HepG2 (cell line): Measurements from ENCODE around the gene KIAA0930. TPM values are rescaled to one million over a fixed set of nuclear protein-coding genes. Genes with fewer than 3 reads are reported as not detected.

Experiments
- E2F1 ChIP-seq: sonication (generic); formaldehyde crosslinking; IDR thresholded peaks from 2 replicates; pipeline ENCODE4 v1.5.0; 2020; ENCODE audit warnings: missing genetic modification reagents
- EZH2 ChIP-seq: conservative IDR thresholded peaks from 2 replicates; pipeline ENCODE4 v1.6.1; 2012; ENCODE audit warnings: mild to moderate bottlenecking, low read depth, low read length, moderate library complexity
- HOXD1 ChIP-seq: sonication (generic); formaldehyde crosslinking; IDR thresholded peaks from 2 replicates; pipeline ENCODE4 v1.5.0; 2020; ENCODE audit warnings: missing genetic modification reagents
- KDM5A ChIP-seq: fragments of 200-600 bp; sonication (generic); IDR thresholded peaks from 2 replicates; pipeline ENCODE4 v1.7.0; 2018; ENCODE audit warnings: antibody characterized with exemption, mild to moderate bottlenecking, low read length, borderline replicate concordance
- NRL ChIP-seq: sonication (generic); formaldehyde crosslinking; IDR thresholded peaks from 2 replicates; pipeline ENCODE4 v1.5.0; 2020; ENCODE audit warnings: missing genetic modification reagents, mild to moderate bottlenecking, moderate library complexity, borderline replicate concordance
- PTBP1 ChIP-seq: fragments of 200-400 bp; formaldehyde crosslinking; IDR thresholded peaks from 2 replicates; pipeline ENCODE4 v1.6.1; 2018; ENCODE audit warnings: low read length, low read depth; ENCODE audit not compliant: poor library complexity, severe bottlenecking
- SMAD9 ChIP-seq: sonication (generic); formaldehyde crosslinking; IDR thresholded peaks from 2 replicates; pipeline ENCODE4 v1.5.1; 2020; ENCODE audit warnings: mild to moderate bottlenecking, missing genetic modification reagents
- TRIM22 ChIP-seq: fragments of 450-650 bp; IDR thresholded peaks from 2 replicates; pipeline ENCODE4 v1.6.1; 2017
- YEATS2 ChIP-seq: sonication (generic); formaldehyde crosslinking; IDR thresholded peaks from 2 replicates; pipeline ENCODE4 v1.4.0; 2020; ENCODE audit warnings: missing genetic modification reagents, borderline replicate concordance
- ZBTB8A ChIP-seq: sonication (generic); formaldehyde crosslinking; IDR thresholded peaks from 2 replicates; pipeline ENCODE4 v1.4.0; 2020; ENCODE audit warnings: mild to moderate bottlenecking, low read depth, missing genetic modification reagents, borderline replicate concordance
- ZNF205 ChIP-seq: IDR thresholded peaks from 2 replicates; pipeline ENCODE4 v1.6.1; 2018; ENCODE audit warnings: missing biosample characterization, missing genetic modification reagents
- ZNF282 ChIP-seq: fragments of 450-650 bp; IDR thresholded peaks from 2 replicates; pipeline ENCODE4 v1.6.1; 2018; ENCODE audit not compliant: partially characterized antibody
- ZNF343 ChIP-seq: sonication (generic); formaldehyde crosslinking; IDR thresholded peaks from 2 replicates; pipeline ENCODE4 v1.4.0; 2020; ENCODE audit warnings: mild to moderate bottlenecking, missing genetic modification reagents
- ZNF354B ChIP-seq: sonication (generic); formaldehyde crosslinking; IDR thresholded peaks from 2 replicates; pipeline ENCODE4 v1.8.0; 2022; ENCODE audit warnings: mild to moderate bottlenecking, missing genetic modification reagents
- ZNF777 ChIP-seq: sonication (generic); formaldehyde crosslinking; IDR thresholded peaks from 2 replicates; pipeline ENCODE4 v1.4.0; 2020; ENCODE audit warnings: missing genetic modification reagents
- ZNF841 ChIP-seq: sonication (generic); formaldehyde crosslinking; IDR thresholded peaks from 2 replicates; pipeline ENCODE4 v1.8.1; 2023; ENCODE audit warnings: missing genetic modification reagents, borderline replicate concordance
- polyA plus RNA-seq, 8 experiments: library from polyadenylated mRNA; depleted of rRNA in 3 of 8; stranded (reverse) in 7 of 8; unstranded in 1 of 8; fragments of >200 nt; fragmentation: Illumina TruSeq in 4 of 8; extraction: Trizol in 4 of 8; gene quantifications; 2 replicates each; pipeline versions ENCODE4 v1.2.1 to v1.2.3, GENCODE V29; 2011 to 2016; ENCODE audit warnings: low read depth in 4 of 8, missing spikeins in 1 of 8, mixed read lengths in 1 of 8; ENCODE audit not compliant: insufficient read depth in 1 of 8
- total RNA-seq, 5 experiments: library from RNA; depleted of rRNA; stranded (reverse); fragments of >200 nt; fragmentation: Illumina TruSeq; extraction: Trizol; gene quantifications; 2 replicates each; pipeline ENCODE4 v1.2.3, GENCODE V29; 2016; ENCODE audit warnings: low read depth in 1 of 5
- TF ChIP-seq, protein P1 (sequence below): sonication (generic); formaldehyde crosslinking; IDR thresholded peaks from 2 replicates; pipeline ENCODE4 v1.5.0; 2020; ENCODE audit warnings: missing genetic modification reagents
- TF ChIP-seq, protein P2 (sequence below): sonication (generic); formaldehyde crosslinking; conservative IDR thresholded peaks from 2 replicates; pipeline ENCODE4 v1.4.0; 2020; ENCODE audit warnings: missing genetic modification reagents
- TF ChIP-seq, protein P3 (sequence below), 2 experiments: IDR thresholded peaks; 2 replicates each; pipeline ENCODE4 v1.6.1; 2011 to 2012; ENCODE audit warnings: low read length in 2 of 2, borderline replicate concordance in 1 of 2, low read depth in 1 of 2, mild to moderate bottlenecking in 1 of 2, moderate library complexity in 1 of 2

KIAA0930 gene
- total and polyA plus RNA-seq, 2 of the 13 experiments (the other 11 are each of a cell fraction or from before 2014, with no cell fraction given): 27.0 to 38.2 TPM

DNA sequence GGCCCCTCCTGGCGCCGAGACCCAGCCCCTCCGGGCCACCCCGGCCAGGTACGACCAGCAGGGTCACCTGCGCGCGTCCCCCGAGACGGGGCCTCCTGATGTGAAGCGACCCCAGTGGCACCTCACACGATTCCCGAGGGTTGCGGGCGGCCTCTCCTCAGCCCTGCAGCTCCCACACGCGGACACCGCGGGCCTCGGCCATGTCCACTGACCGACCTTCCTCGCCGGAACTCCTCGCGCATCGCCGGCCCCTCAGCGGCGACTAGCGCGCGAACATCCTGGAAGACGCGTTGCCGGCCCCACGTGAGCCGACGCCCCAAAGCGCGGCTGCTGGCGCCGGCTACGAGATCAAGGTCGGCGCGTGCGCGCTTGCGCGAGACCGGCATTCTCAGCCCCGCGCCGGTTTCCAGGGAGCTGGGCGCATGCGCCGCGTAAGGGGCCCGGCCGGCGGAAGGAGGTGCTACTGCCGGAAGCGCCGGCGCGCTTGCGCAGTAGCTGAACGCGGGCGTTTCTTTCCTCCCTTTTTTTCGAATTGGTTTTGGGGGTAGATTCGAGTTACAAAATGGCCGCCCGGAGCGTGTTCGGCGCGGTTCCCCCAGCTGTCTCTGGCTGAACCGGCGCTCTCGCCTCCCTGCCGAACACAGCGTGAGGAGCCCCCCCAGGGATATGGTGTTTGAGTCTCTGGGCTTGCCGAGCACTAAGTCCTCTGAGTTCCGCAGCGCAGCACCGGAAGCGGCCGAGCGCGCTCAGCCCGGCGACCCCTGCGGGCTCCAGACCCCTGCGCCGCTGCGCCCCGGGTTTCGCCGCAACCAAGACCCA is 77.0 kb downstream of the KIAA0930 start, which contains the start of gene NUP50 (continued):
- TF ChIP-seq, protein P1, sequence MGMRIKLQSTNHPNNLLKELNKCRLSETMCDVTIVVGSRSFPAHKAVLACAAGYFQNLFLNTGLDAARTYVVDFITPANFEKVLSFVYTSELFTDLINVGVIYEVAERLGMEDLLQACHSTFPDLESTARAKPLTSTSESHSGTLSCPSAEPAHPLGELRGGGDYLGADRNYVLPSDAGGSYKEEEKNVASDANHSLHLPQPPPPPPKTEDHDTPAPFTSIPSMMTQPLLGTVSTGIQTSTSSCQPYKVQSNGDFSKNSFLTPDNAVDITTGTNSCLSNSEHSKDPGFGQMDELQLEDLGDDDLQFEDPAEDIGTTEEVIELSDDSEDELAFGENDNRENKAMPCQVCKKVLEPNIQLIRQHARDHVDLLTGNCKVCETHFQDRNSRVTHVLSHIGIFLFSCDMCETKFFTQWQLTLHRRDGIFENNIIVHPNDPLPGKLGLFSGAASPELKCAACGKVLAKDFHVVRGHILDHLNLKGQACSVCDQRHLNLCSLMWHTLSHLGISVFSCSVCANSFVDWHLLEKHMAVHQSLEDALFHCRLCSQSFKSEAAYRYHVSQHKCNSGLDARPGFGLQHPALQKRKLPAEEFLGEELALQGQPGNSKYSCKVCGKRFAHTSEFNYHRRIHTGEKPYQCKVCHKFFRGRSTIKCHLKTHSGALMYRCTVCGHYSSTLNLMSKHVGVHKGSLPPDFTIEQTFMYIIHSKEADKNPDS (CRISPR knock-in tag): no peak
- TF ChIP-seq ZNF354B (CRISPR knock-in tag) (0 out of 2 replicates have a peak, but pooled peaks have one; percentile 72), TRIM22 (no peak), ZNF841 (peak; percentile 88; the same call in 1 of the 2 replicates), ZBTB8A (CRISPR knock-in tag) (peak; percentile 79; the same call in 1 of the 2 replicates), NRL (CRISPR knock-in tag) (peak; percentile 88), ZNF205 (CRISPR knock-in tag) (peak; percentile 69; the same call in 1 of the 2 replicates), EZH2 (no peak), KDM5A (peak; percentile 47; the same call in 1 of the 2 replicates), PTBP1 (no peak), ZNF343 (CRISPR knock-in tag) (0 out of 2 replicates have a peak, but pooled peaks have one; percentile 43), ZNF777 (peak; percentile 74), E2F1 (CRISPR knock-in tag) (peak; percentile 90), ZNF282 (no peak), YEATS2 (CRISPR knock-in tag) (peak; percentile 50; the same call in 1 of the 2 replicates), HOXD1 (CRISPR knock-in tag) (peak; percentile 67; the same call in 1 of the 2 replicates), SMAD9 (no peak)
- TF ChIP-seq, protein P2, sequence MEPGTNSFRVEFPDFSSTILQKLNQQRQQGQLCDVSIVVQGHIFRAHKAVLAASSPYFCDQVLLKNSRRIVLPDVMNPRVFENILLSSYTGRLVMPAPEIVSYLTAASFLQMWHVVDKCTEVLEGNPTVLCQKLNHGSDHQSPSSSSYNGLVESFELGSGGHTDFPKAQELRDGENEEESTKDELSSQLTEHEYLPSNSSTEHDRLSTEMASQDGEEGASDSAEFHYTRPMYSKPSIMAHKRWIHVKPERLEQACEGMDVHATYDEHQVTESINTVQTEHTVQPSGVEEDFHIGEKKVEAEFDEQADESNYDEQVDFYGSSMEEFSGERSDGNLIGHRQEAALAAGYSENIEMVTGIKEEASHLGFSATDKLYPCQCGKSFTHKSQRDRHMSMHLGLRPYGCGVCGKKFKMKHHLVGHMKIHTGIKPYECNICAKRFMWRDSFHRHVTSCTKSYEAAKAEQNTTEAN (CRISPR knock-in tag): peak; percentile 83; the same call in 1 of the 2 replicates
- TF ChIP-seq, protein P3, sequence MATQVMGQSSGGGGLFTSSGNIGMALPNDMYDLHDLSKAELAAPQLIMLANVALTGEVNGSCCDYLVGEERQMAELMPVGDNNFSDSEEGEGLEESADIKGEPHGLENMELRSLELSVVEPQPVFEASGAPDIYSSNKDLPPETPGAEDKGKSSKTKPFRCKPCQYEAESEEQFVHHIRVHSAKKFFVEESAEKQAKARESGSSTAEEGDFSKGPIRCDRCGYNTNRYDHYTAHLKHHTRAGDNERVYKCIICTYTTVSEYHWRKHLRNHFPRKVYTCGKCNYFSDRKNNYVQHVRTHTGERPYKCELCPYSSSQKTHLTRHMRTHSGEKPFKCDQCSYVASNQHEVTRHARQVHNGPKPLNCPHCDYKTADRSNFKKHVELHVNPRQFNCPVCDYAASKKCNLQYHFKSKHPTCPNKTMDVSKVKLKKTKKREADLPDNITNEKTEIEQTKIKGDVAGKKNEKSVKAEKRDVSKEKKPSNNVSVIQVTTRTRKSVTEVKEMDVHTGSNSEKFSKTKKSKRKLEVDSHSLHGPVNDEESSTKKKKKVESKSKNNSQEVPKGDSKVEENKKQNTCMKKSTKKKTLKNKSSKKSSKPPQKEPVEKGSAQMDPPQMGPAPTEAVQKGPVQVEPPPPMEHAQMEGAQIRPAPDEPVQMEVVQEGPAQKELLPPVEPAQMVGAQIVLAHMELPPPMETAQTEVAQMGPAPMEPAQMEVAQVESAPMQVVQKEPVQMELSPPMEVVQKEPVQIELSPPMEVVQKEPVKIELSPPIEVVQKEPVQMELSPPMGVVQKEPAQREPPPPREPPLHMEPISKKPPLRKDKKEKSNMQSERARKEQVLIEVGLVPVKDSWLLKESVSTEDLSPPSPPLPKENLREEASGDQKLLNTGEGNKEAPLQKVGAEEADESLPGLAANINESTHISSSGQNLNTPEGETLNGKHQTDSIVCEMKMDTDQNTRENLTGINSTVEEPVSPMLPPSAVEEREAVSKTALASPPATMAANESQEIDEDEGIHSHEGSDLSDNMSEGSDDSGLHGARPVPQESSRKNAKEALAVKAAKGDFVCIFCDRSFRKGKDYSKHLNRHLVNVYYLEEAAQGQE (IDR thresholded peaks at IDR 0.05; ENCODE audit: borderline replicate concordance in 1 of 2, low read depth in 1 of 2, low read length in 2 of 2): no peak
